K562 (cell line): ENCODE results near the gene KLHL22.

Experiments
- CREM ChIP-seq: IDR thresholded peaks from 2 replicates; pipeline ENCODE4 v1.6.1; 2014; ENCODE audit warnings: antibody characterized with exemption, low read depth
- FOXJ3 ChIP-seq: sonication (generic); formaldehyde crosslinking; IDR thresholded peaks from 2 replicates; pipeline ENCODE4 v1.4.0; 2020; ENCODE audit warnings: mild to moderate bottlenecking, missing genetic modification reagents
- GATAD2B ChIP-seq: fragments of 450-650 bp; IDR thresholded peaks from 2 replicates; pipeline ENCODE4 v1.6.1; 2017; ENCODE audit warnings: mild to moderate bottlenecking, borderline replicate concordance
- GTF2F1 ChIP-seq: IDR thresholded peaks from 2 replicates; pipeline ENCODE4 v1.6.1; 2011; ENCODE audit warnings: low read depth, low read length, improper control_type of control experiment
- MAZ ChIP-seq, 2 experiments: fragments of 450-650 bp in 1 of 2; sonication (generic) in 1 of 2; formaldehyde crosslinking; IDR thresholded peaks in 1 of 2; conservative IDR thresholded peaks in 1 of 2; 2 replicates each; pipeline versions ENCODE4 v1.4.0 to v1.5.0; 2020; ENCODE audit warnings: mild to moderate bottlenecking in 1 of 2, missing genetic modification reagents in 1 of 2
- NCOA2 ChIP-seq, 2 experiments: fragments of 450-650 bp; IDR thresholded peaks; 2 replicates each; pipeline ENCODE4 v1.6.1; 2018; ENCODE audit warnings: mild to moderate bottlenecking in 2 of 2, moderate library complexity in 1 of 2; ENCODE audit not compliant: partially characterized antibody in 2 of 2
- NFIC ChIP-seq: fragments of 450-650 bp; IDR thresholded peaks from 2 replicates; pipeline ENCODE4 v1.6.1; 2017; ENCODE audit warnings: mild to moderate bottlenecking, inconsistent platforms
- SMC3 ChIP-seq: conservative IDR thresholded peaks from 2 replicates; pipeline ENCODE4 v1.6.1; 2011; ENCODE audit warnings: low read depth, low read length, improper control_type of control experiment; ENCODE audit not compliant: insufficient read depth
- USF1 ChIP-seq: sonication (generic); formaldehyde crosslinking; IDR thresholded peaks from 2 replicates; pipeline ENCODE4 v1.9.0; 2022; ENCODE audit warnings: mild to moderate bottlenecking, missing genetic modification reagents

GRCh38 chr22:20531154-20531403 lies 35.5 kb upstream of the KLHL22 start:
- TF ChIP-seq MAZ (CRISPR knock-in tag; conservative IDR thresholded peaks at IDR 0.05 in 1 of 2, IDR thresholded peaks at IDR 0.05 in 1 of 2), result no peak
- no peak for TF ChIP-seq NFIC
- TF ChIP-seq CREM, result no peak
- TF ChIP-seq USF1 (CRISPR knock-in tag), result no peak
- TF ChIP-seq GTF2F1, result no peak
- TF ChIP-seq FOXJ3 (CRISPR knock-in tag), result no peak
- no peak for TF ChIP-seq SMC3
- no peak for TF ChIP-seq GATAD2B
- TF ChIP-seq NCOA2 (IDR thresholded peaks at IDR 0.05; ENCODE audit: partially characterized antibody in 2 of 2), result no peak
